Endothelial cell (in vitro differentiated cells): ENCODE results near the gene SERPINH1. TPM values are rescaled to one million over a fixed set of nuclear protein-coding genes. Genes with fewer than 3 reads are reported as not detected.

Experiments
- DNase-seq: peaks from one replicate; pipeline ENCODE4 v3.0.0; 2021; ENCODE audit warnings: low spot score
- H3K27ac Mint-ChIP-seq: one replicate; pipeline ENCODE4 v1.8.0; 2021; ENCODE audit warnings: mixed read lengths, inconsistent platforms; ENCODE audit not compliant: unreplicated experiment
- H3K27me3 Mint-ChIP-seq: one replicate; pipeline ENCODE4 v1.8.0; 2021; ENCODE audit warnings: mild to moderate bottlenecking, moderate library complexity, mixed read lengths, inconsistent platforms; ENCODE audit not compliant: unreplicated experiment
- H3K36me3 Mint-ChIP-seq: one replicate; pipeline ENCODE4 v1.8.0; 2021; ENCODE audit warnings: mild to moderate bottlenecking, low read depth, mixed read lengths, inconsistent platforms; ENCODE audit not compliant: unreplicated experiment
- H3K4me1 Mint-ChIP-seq: one replicate; pipeline ENCODE4 v1.8.0; 2021; ENCODE audit warnings: mild to moderate bottlenecking, mixed read lengths, inconsistent platforms; ENCODE audit not compliant: unreplicated experiment
- H3K4me3 Mint-ChIP-seq: one replicate; pipeline ENCODE4 v1.8.0; 2021; ENCODE audit warnings: mild to moderate bottlenecking, mixed read lengths, inconsistent platforms; ENCODE audit not compliant: unreplicated experiment
- H3K9me3 Mint-ChIP-seq: one replicate; pipeline ENCODE4 v1.8.0; 2021; ENCODE audit warnings: mixed read lengths, inconsistent platforms; ENCODE audit not compliant: unreplicated experiment
- CTCF ChIP-seq: fragments of 200-600 bp; sonication (generic); IDR thresholded peaks from one replicate; pipeline ENCODE4 v1.5.0; 2021; ENCODE audit warnings: antibody characterized with exemption; ENCODE audit not compliant: unreplicated experiment
- total RNA-seq: library from RNA; stranded (reverse); fragmentation: NEBNext Ultra II Directional; extraction: Animal tissue kit (Norgen Biotek cat#: 25700); gene quantifications from one replicate; pipeline ENCODE4 v1.2.1, GENCODE V29; 2021; ENCODE audit not compliant: unreplicated experiment

The SERPINH1 gene
- total RNA-seq, 1 donor from 2014 or later: 449 TPM

GRCh38 chr11:75555079-75555811, 6.8 kb upstream of the SERPINH1 start:
- DNase-seq: no peak
- no peaks in the 10 kb centered on the region for H3K9me3 Mint-ChIP-seq
- no peak overlapping the region for H3K4me3 Mint-ChIP-seq
- H3K4me1 Mint-ChIP-seq: peaks cover 33% of the 10 kb centered on the region
- H3K36me3 Mint-ChIP-seq: no peaks in the 10 kb centered on the region
- peaks cover 11% of the 10 kb centered on the region for H3K27me3 Mint-ChIP-seq
- no peak for TF ChIP-seq CTCF
- no peak overlapping the region for H3K27ac Mint-ChIP-seq

- Mint-ChIP-seq H3K27ac (no peak overlapping the region), H3K9me3 (no peaks in the 10 kb centered on the region), H3K4me1 (peaks cover 36% of the 10 kb centered on the region), H3K36me3 (no peaks in the 10 kb centered on the region), H3K4me3 (no peak overlapping the region), H3K27me3 (peaks cover 11% of the 10 kb centered on the region)
- DNase-seq: no peak
- TF ChIP-seq CTCF: no peak
Observed at GRCh38 chr11:75556275-75556674, 5.8 kb upstream of the SERPINH1 start.

- H3K4me3 Mint-ChIP-seq: no peak overlapping the region
- peaks cover 39% of the 10 kb centered on the region for H3K4me1 Mint-ChIP-seq
- no peak for TF ChIP-seq CTCF
- no peak for DNase-seq
- no peak overlapping the region for H3K27ac Mint-ChIP-seq
- H3K27me3 Mint-ChIP-seq: peaks cover 19% of the 10 kb centered on the region
- H3K9me3 Mint-ChIP-seq: no peaks in the 10 kb centered on the region
- H3K36me3 Mint-ChIP-seq: no peaks in the 10 kb centered on the region
Observed at GRCh38 chr11:75557666-75558494, 4.2 kb upstream of the SERPINH1 start.

- H3K4me1 Mint-ChIP-seq: peaks cover 48% of the 10 kb centered on the region
- H3K9me3 Mint-ChIP-seq: no peaks in the 10 kb centered on the region
- H3K27me3 Mint-ChIP-seq: peaks cover 21% of the 10 kb centered on the region
- H3K27ac Mint-ChIP-seq: peak overlapping the region; percentile 65
- H3K36me3 Mint-ChIP-seq: no peaks in the 10 kb centered on the region
- TF ChIP-seq CTCF: no peak
- DNase-seq: peak; percentile 42
- no peak overlapping the region for H3K4me3 Mint-ChIP-seq
Observed at GRCh38 chr11:75558939-75559843, 2.9 kb upstream of the SERPINH1 start.
